Inflammatory macrophage treated with lipopolysaccharide for 1 hour (primary cell): ENCODE measurements around the gene ASH1L.
A peak's percentile ranks its signal among the peaks of the same experiment; 100 is the strongest.

Experiments
- DNase-seq, 2 donors: peaks; one replicate each; pipeline ENCODE4 v3.0.0-alpha.2; 2020 to 2022

Gene ASH1L

GRCh38 chr1:155326020-155326526, 236.5 kb downstream of the ASH1L start:
- DNase-seq: no peak

GRCh38 chr1:155325603-155325893, 237.1 kb downstream of the ASH1L start:
- no peak for DNase-seq

GRCh38 chr1:155324717-155325602, 237.6 kb downstream of the ASH1L start:
- DNase-seq: peak in 1 of 2 donors; percentile 22

GRCh38 chr1:155324037-155324716, 238.4 kb downstream of the ASH1L start:
- DNase-seq: peak; percentile 98 to 99

GRCh38 chr1:155323729-155324036, 238.9 kb downstream of the ASH1L start:
- peak; percentile 86 to 94 for DNase-seq

GRCh38 chr1:155322953-155323728, 239.5 kb downstream of the ASH1L start:
- DNase-seq: peak; percentile 68 to 94

- DNase-seq: peak in 1 of 2 donors; percentile 13
These were observed 240.0 kb downstream of the ASH1L start for GRCh38 chr1:155322571-155322952.

GRCh38 chr1:155321639-155322503, 240.7 kb downstream of the ASH1L start:
- DNase-seq: no peak

- DNase-seq: peak; percentile 31 to 49
These were observed 241.7 kb downstream of the ASH1L start, which contains the start of gene RUSC1 for GRCh38 chr1:155320661-155321617. Gene RUSC1, plus strand, starts transcription at chr1:155320894. Its CDS starts 880 bp downstream, at chr1:155321774.

- no peak for DNase-seq
These were observed 242.4 kb downstream of the ASH1L start for GRCh38 chr1:155320252-155320651.

- no peak for DNase-seq
These were observed 243.1 kb downstream of the ASH1L start for GRCh38 chr1:155319536-155319935.

- DNase-seq: no peak
These were observed 244.5 kb downstream of the ASH1L start for GRCh38 chr1:155318082-155318481.

GRCh38 chr1:155316922-155317321, 245.7 kb downstream of the ASH1L start:
- no peak for DNase-seq

- no peak for DNase-seq
These were observed 249.3 kb downstream of the ASH1L start for GRCh38 chr1:155313261-155313660.

GRCh38 chr1:155309423-155310021, 253.1 kb downstream of the ASH1L start:
- no peak for DNase-seq

GRCh38 chr1:155308493-155309422, 253.8 kb downstream of the ASH1L start, which contains the start of gene FDPS:
Gene FDPS, plus strand, starts transcription at chr1:155308866. Its CDS starts 924 bp downstream, at chr1:155309790.
- peak; percentile 98 to 99 for DNase-seq

- peak; percentile 27 to 39 for DNase-seq
These were observed 255.3 kb downstream of the ASH1L start for GRCh38 chr1:155307247-155307740.

- DNase-seq: no peak
These were observed 256.7 kb downstream of the ASH1L start for GRCh38 chr1:155305881-155306391.

GRCh38 chr1:155304558-155305063, 258.0 kb downstream of the ASH1L start:
- DNase-seq: no peak
